Adrenal gland (tissue), 12 donors: ENCODE measurements around the gene FCHSD2. TPM values are rescaled to one million over a fixed set of nuclear protein-coding genes. Genes with fewer than 3 reads are reported as not detected.

ENCODE experiments used
- DNase-seq, 7 donors: peaks; one replicate each; pipeline ENCODE4 v3.0.0-alpha.2; 2019 to 2020
- H3K27ac ChIP-seq, 5 donors: fragments of 200-600 bp; sonication (generic) in 4 of 5; 1 replicate in 3 of 5; 2 replicates in 2 of 5; pipeline versions ENCODE4 v1.5.1 to v1.8.0; 2016 to 2020; ENCODE audit warnings: mild to moderate bottlenecking in 1 of 5
- H3K27me3 ChIP-seq: fragments of 200-600 bp; 2 replicates; pipeline ENCODE4 v1.8.0; 2021
- H3K36me3 ChIP-seq, 2 donors: fragments of 200-600 bp; replicated peaks in 1 of 2; 1 replicate in 1 of 2; 2 replicates in 1 of 2; pipeline versions ENCODE4 v1.5.1 to v1.8.0; 2018 to 2022
- H3K4me1 ChIP-seq, 2 donors: fragments of 200-600 bp; replicated peaks in 1 of 2; 1 replicate in 1 of 2; 2 replicates in 1 of 2; pipeline versions ENCODE4 v1.5.1 to v1.8.0; 2018 to 2021
- H3K4me3 ChIP-seq, 4 donors: fragments of 200-600 bp; sonication (generic) in 3 of 4; one replicate each; pipeline ENCODE4 v1.5.1; 2016 to 2018
- H3K9me3 ChIP-seq, 3 donors: fragments of 200-600 bp; sonication (generic) in 1 of 3; replicated peaks in 1 of 3; 1 replicate in 2 of 3; 2 replicates in 1 of 3; pipeline versions ENCODE4 v1.5.1 to v1.8.0; 2016 to 2021
- CTCF ChIP-seq, 6 experiments: fragments of 450-650 bp in 4 of 6; fragments of 200-600 bp in 2 of 6; sonication (generic) in 1 of 6; IDR thresholded peaks; 1 replicate in 5 of 6; 2 replicates in 1 of 6; pipeline versions ENCODE4 v1.5.1 to v1.8.0; 2016 to 2021; ENCODE audit warnings: antibody characterized with exemption in 6 of 6, mild to moderate bottlenecking in 2 of 6, moderate library complexity in 1 of 6
- POLR2A ChIP-seq, 2 donors: fragments of 450-650 bp; IDR thresholded peaks; one replicate each; pipeline ENCODE4 v1.6.1; 2017; ENCODE audit warnings: antibody characterized with exemption in 2 of 2, mild to moderate bottlenecking in 2 of 2, moderate library complexity in 1 of 2
- WGBS, 4 donors: extraction: QIAGEN DNeasy Blood & Tissue Kit in 2 of 4; methylation state at CpG; one replicate each; pipeline versions ENCODE4 v1.1.5 to v1.1.7; 2013 to 2017; 5-methylcytosine and 5-hydroxymethylcytosine counted together
- intact Hi-C, 2 donors: fragments of 100-400 bp; cut with DNase I; formaldehyde crosslinking; loops; one replicate each; pipeline versions ENCODE4 v1.14.1 to v1.15.0; 2022 to 2023
- polyA plus RNA-seq, 3 donors: library from polyadenylated mRNA; stranded (reverse); fragments of 200-250 nt in 2 of 3; fragments of 350-450 nt in 1 of 3; fragmentation: Illumina TruSeq in 1 of 3; extraction: RNeasy Lipid Tissue Mini Kit (QIAGEN cat#74804) in 1 of 3; gene quantifications; one replicate each; pipeline ENCODE4 v1.2.3, GENCODE V29; 2013 to 2014
- total RNA-seq, 9 donors: library from RNA; depleted of rRNA in 4 of 9; stranded (reverse); fragments of >200 nt in 4 of 9; fragments of 120-200 nt in 1 of 9; fragmentation: NEBNext Ultra II Directional in 1 of 9; extraction: Animal tissue kit (Norgen Biotek cat#: 25700) in 1 of 9; gene quantifications; one replicate each; pipeline versions ENCODE4 v1.1.0 to v1.2.4, GENCODE V29; 2013 to 2023
- donor health status: healthy with polysubstance abuse.
- donor health status: Bipolar disorder and iron deficiency.
- donor health status: DM: yes; HTN: yes; CAD: no.
- donor health status: DM: no; HTN: no; CAD: no.
- donor health status: DM: no; HTN: no; CAD: no.
- donor health status: DM: yes; HTN: yes; CAD: no.

The FCHSD2 gene
- total and polyA plus RNA-seq, 12 donors, result 14.6 to 67.2 (median 32.7) TPM

- 97 to 99% (median 97%) methylated on average over 3 of the region's 3 CpGs for WGBS, 4 donors
- intact Hi-C loops, result no loop called here
- Histone ChIP-seq H3K27ac (no peak overlapping the region), H3K27me3 (no peaks in the 10 kb centered on the region), H3K4me3 (no peak overlapping the region), H3K36me3 (peaks cover 0 to 3% of the 10 kb centered on the region in 2 donors), H3K4me1 (peaks cover 0 to 15% of the 10 kb centered on the region in 2 donors), H3K9me3 (peaks cover 0 to 4% (median 4%) of the 10 kb centered on the region in 3 donors)
- TF ChIP-seq CTCF (IDR thresholded peaks at IDR 0.05) (no peak), POLR2A (IDR thresholded peaks at IDR 0.05) (no peak)
- DNase-seq, result no peak
Observed at GRCh38 chr11:73004088-73004487, 138.0 kb downstream of the FCHSD2 start.

GRCh38 chr11:73003088-73003487 is 139.0 kb downstream of the FCHSD2 start:
- H3K27me3 ChIP-seq, result no peaks in the 10 kb centered on the region
- intact Hi-C loops, result no loop called here
- TF ChIP-seq CTCF (IDR thresholded peaks at IDR 0.05) (no peak), POLR2A (IDR thresholded peaks at IDR 0.05) (no peak)
- H3K9me3 ChIP-seq, result no peaks in the 10 kb centered on the region
- DNase-seq, result no peak
- H3K4me1 ChIP-seq, result peaks cover 0 to 15% of the 10 kb centered on the region in 2 donors
- H3K4me3 ChIP-seq, result no peak overlapping the region
- H3K36me3 ChIP-seq, result peaks cover 0 to 3% of the 10 kb centered on the region in 2 donors
- H3K27ac ChIP-seq, result no peak overlapping the region

GRCh38 chr11:73002214-73002613 is 139.9 kb downstream of the FCHSD2 start:
- H3K36me3 ChIP-seq, result peaks cover 0 to 3% of the 10 kb centered on the region in 2 donors
- no peaks in the 10 kb centered on the region for H3K27me3 ChIP-seq
- no peaks in the 10 kb centered on the region for H3K9me3 ChIP-seq
- H3K4me3 ChIP-seq, result no peak overlapping the region
- no peak for TF ChIP-seq POLR2A (IDR thresholded peaks at IDR 0.05)
- TF ChIP-seq CTCF (IDR thresholded peaks at IDR 0.05), result no peak
- no peak overlapping the region for H3K27ac ChIP-seq
- H3K4me1 ChIP-seq, result peaks cover 0 to 15% of the 10 kb centered on the region in 2 donors
- WGBS, 4 donors, result 78 to 88% (median 87%) methylated on average over 2 of the region's 2 CpGs
- intact Hi-C loops, result no loop called here
- DNase-seq, result no peak

- H3K27ac ChIP-seq, result no peak overlapping the region
- intact Hi-C loops, result no loop called here
- peaks cover 1 to 19% of the 10 kb centered on the region in 2 donors for H3K4me1 ChIP-seq
- TF ChIP-seq POLR2A (IDR thresholded peaks at IDR 0.05), result no peak
- no peak for TF ChIP-seq CTCF (IDR thresholded peaks at IDR 0.05)
- 57 to 70% (median 66%) methylated on average over 4 of the region's 4 CpGs for whole genome bisulfite sequencing, 4 donors
- no peaks in the 10 kb centered on the region for H3K27me3 ChIP-seq
- DNase-seq, result no peak
- H3K36me3 ChIP-seq, result peaks cover 0 to 3% of the 10 kb centered on the region in 2 donors
- H3K9me3 ChIP-seq, result no peaks in the 10 kb centered on the region
- H3K4me3 ChIP-seq, result no peak overlapping the region
Observed at GRCh38 chr11:73001615-73002014, 140.5 kb downstream of the FCHSD2 start.
